Measurements from ENCODE around the gene PKHD1.
"Not testable (repeated sequence)": the region's sequence is repeated elsewhere in the genome, so short reads cannot be mapped to it uniquely, and the experiment has no call there.

PKHD1 gene

DNA sequence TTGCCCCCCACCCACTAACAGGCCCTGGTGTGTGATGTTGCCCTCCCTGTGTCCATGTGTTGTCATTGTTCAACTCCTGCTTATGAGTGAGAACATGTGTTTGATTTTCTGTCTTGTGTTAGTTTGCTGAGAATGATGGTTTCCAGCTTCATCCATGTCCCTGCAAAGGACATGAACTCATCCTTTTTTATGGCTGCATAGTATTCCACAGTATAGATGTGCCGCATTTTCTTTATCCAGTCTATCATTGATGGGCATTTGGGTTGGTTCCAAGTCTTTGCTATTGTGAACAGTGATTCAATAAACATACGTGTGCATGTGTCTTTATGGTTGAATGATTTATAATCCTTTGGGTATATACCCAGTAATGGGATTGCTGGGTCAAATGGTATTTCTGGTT is 169.1 kb downstream of the PKHD1 start:
- DNase-seq: not testable (repeated sequence)

DNA sequence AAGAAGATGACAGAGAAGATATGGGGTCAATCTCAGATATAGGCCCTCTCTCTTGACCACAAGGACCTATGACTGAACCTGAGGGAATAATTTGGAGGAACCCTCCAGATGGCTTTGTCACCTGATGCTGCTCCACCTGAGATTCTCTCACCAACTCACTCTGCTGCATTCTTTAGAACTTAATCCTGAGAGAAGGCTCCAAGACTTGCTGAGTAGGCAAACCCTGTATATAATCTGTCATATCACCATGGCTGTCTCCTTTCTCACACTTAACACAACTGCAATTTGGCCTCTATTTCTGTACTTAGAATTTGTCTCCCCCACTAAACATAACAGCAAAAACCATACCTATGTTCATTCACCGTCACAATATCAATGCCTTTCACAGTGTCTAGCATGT is 172.3 kb downstream of the PKHD1 start:
- DNase-seq: no peak

DNA sequence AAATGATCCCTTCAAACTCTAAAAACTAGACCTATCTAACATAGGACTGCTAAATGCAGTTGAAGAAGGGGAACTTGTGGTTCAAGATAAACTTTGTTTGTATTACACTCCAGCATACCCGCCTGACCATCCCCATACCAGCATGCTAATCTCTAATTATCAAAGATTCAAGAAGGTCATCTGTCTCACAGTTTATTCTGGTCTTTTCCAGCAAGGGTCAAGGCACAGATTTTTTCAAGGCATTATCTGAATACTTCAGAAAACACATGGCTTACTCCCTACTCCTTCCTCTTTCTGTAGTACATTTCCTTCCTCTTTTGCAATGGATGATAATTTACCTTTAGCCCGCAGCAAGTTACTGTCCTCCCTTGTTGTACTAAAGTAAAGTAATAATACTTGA is 174.1 kb downstream of the PKHD1 start:
- peak in 2 of 4 experiments; percentile 8 to 18 for DNase-seq

DNA sequence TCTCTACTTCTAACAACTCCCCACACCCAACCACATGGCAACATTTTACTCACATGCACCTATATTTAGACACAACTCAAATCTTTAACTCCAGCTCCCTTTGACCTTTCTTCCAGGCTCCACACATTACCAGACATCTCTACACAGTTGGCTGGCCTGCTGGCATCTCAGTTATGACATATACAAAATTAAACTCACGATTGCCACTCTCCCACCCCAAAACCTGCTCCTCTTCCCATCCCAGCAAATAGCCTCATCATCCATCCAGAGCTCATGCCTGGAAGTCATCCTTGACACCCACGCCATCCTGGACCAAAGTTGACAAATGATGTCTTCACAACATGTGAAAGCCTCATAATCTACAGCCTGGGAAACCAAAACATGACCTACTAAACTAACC is 176.6 kb downstream of the PKHD1 start:
- no peak for DNase-seq

DNA sequence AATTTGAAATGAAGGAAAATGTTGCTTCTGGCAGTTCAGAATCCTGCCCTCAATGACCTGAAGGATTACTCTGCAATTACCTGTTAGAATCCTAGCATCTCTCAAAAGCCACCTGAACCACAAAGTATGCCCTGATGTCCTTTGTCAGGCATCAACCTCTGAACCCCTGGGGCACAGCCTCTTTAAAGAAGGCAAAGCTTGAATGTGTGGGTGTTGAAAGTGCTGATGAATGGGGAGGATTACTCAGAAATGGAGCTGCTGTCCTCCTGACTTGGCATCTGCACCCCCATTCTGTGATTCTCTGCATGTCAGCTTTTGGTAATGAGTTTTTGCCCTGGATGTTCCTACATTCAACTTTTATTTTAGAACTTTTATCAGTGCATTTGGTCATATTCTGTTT is 179.2 kb downstream of the PKHD1 start:
- no peak for DNase-seq

DNA sequence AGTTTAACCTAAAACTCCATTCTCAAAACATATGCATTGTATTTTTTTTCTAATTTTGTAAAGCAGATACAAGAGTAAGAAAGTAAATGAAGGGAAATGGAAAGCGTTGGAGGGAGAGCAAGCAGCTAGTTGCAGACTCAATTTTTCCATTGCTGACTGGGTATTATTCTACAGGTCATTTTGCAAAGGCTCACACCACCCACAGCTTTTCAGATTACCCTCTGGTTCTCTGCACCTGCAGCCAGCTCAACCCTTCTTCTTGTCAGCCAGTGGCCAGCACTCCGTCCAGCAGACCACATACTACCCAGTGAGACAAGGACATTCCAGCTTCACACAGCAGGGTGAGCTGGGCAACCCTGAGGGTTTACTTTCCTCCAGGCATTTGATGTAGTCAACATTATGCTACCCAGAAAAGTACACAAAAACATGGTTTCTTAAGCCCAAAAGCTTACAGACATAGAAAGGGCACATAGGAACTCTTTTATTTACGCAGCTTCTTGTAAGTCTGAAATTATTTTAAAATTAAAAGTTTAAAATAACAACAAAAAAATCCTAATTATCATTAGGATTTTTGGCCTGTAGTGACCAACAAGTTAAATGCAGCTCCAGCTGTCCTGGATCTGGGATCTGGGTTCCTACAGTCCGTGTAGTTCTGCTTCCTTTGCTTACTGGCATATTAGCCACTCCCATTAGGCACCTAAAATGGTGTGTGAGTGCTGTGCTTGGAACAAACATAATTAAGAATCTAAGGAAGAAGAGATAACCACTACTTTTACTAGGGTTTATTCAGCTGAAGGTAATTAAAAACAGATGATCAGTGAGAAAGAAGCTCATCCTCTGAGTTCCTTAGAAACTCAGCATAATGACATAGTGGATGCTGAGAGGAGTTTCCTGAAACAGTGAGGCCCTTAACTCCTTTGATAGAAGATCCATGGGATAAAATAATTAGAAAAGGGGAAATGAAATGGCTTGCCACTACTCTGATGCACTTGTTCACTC is 185.3 kb downstream of the PKHD1 start:
- DNase-seq: no peak

DNA sequence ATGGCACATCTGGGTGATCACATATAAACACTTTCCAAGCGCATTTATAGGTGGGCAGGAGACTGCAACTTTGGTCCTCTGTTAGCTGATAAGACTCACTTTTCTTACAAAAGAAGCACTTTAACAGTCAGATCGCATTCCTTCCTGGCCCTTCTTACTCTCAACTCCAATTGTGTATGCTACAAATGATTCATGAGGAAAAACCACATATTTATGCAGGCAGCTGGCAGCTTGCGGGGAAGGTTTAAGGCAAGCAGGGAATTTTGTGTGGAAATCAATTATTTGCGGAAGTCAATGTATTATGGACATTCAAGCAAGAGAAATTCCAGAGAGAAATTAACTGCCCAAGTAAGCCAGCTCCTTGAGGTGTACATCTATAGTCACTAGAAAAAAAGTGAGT is 194.0 kb downstream of the PKHD1 start:
- no peak for DNase-seq

DNA sequence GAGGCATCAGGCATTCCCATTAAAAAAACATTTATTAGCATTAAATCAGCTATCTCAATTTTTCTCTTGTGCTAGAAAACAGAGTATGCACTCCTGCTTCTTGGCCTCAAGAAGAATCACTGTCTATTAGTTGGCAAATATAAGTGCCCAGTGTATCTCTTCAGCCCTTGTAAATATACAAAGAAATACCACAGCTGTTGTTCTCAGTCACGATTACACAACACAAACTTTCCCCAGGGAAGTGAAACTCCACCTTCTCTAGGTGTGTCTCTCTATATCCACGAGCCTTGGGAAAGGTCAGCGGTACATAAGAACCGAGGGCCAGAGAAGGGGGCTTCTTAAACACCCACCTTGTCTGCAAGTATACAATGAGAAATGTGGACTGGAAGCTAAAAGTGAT is 194.7 kb downstream of the PKHD1 start:
- DNase-seq: no peak

DNA sequence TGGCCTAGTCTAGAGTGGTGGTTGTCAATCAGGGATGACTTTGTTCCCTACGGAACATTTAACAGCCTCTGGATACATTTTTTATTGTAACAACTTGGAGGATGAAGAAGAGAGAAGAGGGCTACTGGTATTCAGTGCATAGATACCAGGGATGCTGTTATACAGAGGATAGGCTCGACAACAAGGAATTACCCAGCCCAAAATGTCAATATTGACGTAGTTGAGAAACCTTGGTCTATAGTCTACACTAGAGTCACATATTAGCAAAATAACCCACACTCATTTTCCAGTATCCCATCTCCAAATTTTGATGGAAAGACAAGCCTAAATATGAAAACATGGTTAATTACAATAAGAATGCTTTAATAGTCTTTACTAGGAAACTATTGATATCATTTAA is 195.1 kb downstream of the PKHD1 start:
- DNase-seq: no peak

DNA sequence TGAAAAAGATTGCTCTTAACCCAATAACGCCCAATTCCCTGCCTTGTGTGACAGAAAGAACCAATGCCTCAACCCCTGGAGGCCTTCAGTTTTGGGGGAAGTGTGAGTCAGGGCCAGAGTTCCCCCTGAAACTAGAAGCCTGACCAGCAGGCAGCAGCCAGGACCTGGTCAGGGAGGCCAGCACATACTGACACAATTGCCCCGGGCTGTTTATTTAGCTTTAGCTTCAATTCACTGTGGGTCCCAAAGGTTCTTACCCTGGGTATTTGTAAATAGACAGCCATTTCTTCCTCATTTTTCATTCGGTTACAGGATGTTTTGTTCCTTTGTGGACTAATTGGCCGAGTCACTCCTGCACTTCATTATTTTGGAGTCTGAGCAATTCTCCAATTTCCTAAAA is 195.6 kb downstream of the PKHD1 start:
- no peak for DNase-seq

DNA sequence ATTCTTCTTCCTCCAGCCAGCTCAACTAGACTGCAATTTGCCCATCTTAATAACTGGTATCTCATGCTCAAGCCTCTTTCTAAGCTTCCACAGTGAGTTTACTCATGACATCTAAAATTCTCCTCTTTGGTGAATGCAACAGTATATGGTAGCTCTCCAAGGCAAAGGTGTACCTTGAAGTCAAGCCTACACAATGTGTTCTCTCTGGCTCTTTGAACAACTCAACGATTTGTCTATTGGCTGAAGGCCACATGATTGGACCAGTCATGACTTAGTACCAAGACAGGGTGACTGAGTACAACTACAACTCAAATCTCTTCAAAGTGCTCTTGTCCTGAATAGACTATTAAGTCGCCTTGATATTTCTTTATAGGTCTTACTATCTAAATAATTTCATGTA is 199.6 kb downstream of the PKHD1 start:
- DNase-seq: no peak

DNA sequence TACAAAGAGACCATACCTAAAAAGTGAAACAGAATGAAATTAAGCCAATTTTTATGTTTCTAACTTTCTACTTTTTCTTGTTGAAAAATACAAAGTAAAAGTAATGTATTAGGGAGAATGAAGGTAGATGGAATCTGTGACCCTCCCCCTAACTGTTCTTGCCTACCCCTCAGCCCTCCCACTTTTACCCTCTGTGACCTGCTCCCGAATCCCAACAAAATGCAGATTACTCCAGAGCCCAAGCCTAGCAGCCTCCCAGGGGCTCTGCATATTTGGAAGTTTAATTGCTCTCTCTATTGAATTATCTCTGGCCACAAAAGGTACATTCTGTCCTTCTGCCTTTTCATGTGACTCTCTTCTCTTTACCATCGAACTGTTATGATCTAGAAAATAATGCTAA is 201.5 kb downstream of the PKHD1 start:
- no peak for DNase-seq

DNA sequence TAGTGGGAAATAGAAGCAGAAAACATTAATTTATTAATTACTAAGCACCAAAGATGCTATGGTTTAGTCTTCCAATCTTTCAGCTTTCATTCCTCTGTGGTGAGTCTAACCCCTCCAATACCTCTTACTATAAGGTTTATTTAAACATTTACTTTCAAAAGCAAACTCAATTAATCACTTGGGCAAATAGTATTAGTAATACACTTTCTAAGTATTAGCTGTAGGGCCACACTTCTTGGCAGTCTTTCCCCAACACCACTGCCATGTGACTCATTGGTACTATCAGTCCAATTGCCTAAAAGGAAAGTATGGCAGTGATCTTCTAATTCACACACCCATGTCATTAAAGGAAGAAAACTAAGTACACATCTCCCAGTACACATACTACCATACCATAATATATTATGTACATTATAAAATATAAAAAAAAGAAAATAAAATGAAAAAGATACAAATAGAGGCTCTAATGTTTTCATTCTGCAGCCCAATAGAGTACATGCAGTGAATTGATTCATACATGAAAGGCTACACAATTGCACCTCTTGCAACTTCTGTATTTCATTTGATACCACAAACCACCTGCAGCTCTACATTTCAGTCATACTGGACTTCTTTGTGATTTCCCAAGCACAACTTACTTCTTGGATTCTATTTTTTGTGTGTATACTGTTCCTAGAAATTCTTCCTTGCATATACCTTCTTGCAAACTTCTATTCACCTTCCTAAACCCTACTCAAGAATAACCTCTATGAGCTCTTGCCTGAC is 218.6 kb downstream of the PKHD1 start:
- no peak for DNase-seq

DNA sequence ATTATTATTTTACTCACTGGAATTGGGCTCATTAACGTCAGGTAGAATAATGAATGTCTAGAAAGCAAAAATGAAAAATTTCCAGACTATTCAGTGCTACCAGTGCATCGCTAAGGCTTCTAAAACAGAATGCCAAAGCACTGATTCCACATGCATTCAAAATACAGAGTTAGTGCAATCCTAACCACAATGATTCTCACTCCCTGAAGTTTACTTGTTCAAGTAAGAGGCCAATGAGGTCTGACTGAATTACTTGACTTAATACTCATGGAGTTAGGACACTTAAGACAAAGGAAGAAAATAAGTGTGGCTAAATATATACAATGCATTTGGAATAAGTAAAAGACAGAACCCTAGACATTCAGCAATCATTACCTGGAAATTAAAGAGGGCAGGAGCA is 220.5 kb downstream of the PKHD1 start:
- no peak for DNase-seq

DNA sequence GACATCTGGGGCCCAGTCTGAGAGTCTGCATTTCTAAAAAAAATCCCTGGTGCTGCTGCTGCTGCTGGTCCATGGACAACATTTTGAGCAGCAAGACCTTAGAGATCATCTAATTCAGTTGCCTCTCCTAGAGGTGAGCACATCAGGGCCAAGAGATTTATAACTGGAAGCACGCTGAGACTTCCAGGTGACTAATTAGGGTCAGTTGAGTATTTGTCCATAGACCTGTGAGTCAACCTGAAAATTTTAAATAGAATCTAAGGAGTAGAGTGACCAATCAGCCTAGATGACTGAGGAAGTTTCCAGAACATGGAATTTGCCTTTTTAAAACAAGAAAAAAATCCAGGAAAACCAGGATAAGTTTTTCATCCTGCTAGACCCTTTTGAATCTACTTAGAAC is 221.4 kb downstream of the PKHD1 start:
- DNase-seq: no peak

DNA sequence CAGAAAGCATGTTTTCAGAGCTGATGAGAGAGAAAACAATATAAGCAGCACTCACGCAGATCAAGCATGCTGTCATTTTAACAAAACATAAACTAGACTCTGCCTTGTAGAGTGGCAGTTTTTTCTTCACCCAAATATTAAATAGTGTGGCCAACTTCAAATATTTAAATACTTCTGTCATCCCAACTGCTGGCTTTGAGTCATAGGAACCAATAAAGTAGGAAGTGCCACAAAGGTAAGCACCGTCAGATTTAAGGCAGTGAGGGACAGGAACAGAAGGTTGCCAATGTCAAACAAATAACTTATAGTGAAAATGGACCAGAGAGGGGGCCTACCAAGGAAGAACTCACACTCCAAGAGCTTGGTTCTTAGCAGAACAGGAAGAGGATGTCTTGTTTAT is 222.2 kb downstream of the PKHD1 start:
- no peak for DNase-seq

DNA sequence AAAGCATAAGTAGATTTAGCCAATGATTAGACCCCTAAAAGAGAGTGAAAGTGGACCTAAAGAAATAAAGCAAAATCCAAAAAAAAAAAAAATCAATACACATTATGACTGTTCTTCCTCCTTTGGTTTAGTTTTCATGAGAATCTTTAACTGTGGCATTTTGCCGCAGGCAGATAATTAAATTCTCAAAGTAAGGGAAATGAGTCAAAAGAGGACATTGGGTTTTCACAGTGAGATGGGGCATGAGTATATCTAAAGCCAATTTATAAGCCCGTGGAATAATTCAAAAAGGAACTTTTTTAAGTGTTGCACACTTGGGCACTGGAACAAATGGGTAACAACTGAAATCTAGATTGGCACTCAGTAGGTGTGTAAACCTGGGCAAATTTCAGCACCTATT is 230.3 kb downstream of the PKHD1 start:
- DNase-seq: no peak

DNA sequence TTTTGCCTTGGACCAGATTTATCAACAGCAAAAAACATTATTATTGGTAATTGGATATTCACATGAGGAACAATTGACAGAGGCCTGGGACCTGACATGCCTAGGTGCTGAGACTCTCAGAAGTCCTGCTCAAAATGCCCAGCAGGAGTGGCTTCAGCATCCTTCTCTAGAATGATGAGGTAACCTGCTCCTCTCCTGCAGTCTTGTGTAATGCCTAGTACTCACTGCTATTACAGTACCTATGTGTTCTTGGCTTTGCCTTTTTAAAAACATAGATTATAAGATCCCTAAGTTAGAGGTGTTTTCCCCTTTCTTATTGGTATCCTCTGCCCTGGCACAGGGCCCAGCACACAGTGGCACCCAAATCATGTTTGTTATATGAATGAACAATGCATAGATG is 230.9 kb downstream of the PKHD1 start:
- no peak for DNase-seq

DNA sequence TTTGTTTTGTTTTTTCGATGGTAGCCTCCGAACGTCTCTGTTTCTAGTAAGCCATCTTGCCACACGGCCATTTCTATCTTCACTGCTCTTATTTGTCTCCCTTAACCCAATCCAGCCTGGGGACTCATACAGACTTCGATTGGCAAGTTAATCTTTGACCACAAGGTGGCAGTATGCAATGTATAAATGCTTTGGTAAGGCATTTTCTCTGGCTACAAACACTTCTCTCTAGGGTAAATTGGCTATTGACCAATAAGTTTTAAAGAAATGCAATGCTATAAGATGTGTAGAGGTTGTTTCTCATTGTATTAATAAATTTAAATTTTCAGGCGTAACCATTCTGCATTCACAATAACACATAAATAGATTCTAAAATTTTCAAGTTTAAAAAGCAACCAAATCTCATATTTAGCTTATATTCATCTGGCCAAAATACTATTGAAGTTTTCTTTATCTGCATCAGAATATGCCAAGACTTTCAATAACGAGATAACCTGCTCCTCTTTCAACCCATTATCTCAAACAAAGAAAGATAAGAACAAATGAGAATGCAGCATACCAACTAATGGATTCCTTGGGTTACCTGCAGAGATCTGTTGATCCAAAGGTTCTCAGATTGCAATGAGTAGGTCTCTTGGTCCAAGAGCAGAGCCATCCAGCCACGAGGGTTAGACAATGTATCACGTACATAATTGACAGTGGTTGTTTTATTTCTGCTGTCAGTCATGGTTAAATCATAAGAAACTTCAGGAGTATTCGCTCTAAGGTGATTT is 231.9 kb downstream of the PKHD1 start:
- DNase-seq: peak; percentile 63 to 83 (median 69)

DNA sequence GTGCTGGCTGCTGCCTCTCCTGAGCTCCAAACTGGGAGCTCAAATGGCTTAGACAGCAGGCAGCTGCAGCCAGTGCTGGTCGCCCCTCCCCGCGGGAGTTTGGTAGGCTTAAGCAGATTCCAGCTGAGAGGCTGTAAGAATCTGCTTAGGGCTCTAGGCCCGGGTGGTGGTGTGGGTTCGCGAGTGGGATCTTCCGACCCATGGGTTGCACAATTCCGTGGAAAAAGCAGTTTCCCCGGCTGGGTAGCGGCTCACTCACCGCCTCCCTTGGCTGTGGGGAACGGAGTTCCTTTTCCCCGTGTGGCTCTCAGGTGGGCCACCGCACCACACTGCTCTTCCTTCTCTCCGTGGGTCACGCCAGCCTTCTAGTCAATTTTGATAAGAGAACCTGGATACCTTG is 232.5 kb downstream of the PKHD1 start:
- DNase-seq: no peak

DNA sequence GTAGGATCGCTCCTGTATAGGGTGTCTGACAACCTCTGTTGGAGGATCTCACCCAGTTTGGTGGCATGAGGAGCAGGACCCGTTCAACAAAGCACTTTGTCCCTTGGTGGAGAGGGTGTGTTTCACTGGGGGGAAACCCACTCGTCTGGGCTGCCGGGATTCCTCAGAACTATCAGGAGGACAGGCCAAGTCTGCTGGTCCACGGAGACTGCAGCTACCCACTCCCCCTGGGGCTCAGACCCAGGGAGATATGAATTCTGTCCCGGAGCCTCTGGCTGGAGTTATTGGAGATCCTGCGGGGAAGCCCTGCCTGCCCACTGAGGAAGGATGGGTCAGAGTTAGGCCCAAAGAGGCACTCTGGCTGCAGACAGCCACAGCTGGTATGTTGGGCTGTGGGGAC is 233.1 kb downstream of the PKHD1 start:
- no peak for DNase-seq

DNA sequence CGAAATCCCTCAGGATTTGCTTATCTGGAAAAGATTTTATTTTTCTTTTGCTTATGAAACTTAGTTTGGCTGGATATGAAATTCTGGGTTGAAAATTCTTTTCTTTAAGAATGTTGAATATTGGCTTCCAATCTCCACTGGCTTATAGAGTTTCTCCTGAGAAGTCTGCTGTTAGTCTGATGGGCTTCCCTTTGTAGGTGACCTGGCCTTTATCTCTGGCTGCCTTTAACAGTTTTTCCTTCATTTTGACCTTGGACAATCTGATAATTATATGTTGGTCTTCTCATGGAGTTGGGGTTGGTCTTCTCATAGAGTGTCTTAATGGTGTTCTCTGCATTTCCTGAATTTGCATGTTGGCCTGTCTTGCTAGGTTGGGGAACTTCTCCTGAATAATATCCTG is 234.3 kb downstream of the PKHD1 start:
- DNase-seq: not testable (repeated sequence)

DNA sequence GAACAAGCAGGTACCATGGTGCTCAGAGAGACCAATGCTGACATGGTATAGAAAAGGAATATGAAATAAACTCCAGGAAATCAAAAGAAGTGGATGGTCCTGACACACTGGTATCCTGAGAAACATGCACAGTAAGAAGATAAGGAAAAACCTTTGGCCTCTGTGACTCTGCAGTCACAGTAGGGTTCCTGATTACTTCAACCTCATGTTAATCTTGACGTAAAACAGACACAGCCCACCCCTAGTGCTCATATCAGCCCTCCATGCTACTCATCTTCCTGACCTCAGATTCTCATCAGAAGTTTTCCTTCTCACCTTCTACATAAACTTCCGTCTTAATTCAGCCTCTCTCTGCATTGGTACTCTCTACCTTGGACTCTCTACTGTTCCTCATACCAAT is 240.9 kb downstream of the PKHD1 start:
- DNase-seq: no peak

Measured in suppressor macrophage (primary cell).